Measurements from ENCODE around the gene MYEF2.

Gene MYEF2, protein sequence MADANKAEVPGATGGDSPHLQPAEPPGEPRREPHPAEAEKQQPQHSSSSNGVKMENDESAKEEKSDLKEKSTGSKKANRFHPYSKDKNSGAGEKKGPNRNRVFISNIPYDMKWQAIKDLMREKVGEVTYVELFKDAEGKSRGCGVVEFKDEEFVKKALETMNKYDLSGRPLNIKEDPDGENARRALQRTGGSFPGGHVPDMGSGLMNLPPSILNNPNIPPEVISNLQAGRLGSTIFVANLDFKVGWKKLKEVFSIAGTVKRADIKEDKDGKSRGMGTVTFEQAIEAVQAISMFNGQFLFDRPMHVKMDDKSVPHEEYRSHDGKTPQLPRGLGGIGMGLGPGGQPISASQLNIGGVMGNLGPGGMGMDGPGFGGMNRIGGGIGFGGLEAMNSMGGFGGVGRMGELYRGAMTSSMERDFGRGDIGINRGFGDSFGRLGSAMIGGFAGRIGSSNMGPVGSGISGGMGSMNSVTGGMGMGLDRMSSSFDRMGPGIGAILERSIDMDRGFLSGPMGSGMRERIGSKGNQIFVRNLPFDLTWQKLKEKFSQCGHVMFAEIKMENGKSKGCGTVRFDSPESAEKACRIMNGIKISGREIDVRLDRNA

DNA sequence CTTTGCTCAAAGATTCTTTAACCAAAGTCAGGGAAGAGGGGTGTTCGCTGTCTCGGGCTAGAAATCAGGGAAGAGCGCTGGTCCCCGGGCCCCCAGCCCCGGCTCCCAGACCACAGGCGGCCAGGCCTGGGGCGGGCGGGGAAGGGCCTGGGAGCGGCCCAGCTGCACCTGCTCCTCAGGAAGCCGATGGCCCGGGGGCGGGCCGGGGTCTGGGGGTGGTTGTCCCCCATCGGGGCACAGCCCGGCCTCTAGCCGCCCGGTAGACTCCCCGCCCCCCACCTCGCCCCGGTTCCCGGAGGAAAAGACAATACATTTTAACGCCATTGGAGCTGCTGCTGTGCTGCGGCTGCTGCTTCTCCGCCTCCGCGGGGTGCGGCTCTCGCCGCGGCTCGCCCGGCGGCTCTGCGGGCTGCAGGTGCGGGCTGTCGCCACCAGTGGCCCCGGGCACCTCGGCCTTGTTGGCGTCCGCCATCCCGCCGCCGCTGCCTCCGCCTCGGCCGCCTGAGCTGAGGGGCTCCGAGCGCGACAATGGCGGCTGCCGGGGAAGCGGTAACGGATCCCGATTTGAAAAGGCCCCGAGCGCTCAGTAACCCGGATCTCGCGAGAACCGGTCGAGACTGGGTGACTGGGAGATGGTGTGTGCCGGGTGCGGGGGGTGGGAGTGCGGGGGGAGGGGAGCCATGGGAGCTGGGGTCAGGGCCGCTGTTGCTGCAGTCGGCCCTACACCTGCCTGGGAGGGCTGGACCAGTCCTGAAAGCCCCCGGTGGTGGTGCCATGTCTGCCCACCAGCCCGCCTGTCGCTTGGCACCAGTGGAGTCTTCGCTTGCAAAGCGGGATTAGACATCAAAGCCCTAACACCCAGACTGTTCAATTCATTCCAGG is at the start of gene MYEF2:
Gene MYEF2 (minus strand): TSS at position 530 of the 882 bp plus-strand sequence. CDS start 58 bp downstream, at position 472.
- DNase-seq (ENCODE audit: low read depth in 2 of 2) = peak; percentile 44 to 63

DNA sequence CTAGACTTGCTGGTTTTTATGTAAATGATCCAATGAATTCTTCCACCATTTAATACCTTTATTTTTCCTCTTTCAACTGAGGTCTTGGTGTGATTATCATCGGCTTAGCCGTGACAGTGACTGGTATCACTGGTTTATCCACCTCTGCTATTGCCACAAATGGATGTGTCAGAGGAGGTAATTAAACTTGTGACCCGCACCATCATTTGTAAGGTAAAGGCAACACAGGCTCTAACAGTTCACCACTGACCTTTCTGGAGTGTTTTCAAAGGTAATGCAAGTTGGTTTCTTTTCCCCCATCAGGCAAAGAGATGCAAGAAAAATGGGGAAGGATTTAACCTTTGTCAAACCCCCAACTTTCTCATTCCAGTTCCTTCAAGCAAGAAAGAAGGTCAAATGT is 47.7 kb upstream of the MYEF2 start:
- DNase-seq (ENCODE audit: low read depth in 2 of 2) = no peak

DNA sequence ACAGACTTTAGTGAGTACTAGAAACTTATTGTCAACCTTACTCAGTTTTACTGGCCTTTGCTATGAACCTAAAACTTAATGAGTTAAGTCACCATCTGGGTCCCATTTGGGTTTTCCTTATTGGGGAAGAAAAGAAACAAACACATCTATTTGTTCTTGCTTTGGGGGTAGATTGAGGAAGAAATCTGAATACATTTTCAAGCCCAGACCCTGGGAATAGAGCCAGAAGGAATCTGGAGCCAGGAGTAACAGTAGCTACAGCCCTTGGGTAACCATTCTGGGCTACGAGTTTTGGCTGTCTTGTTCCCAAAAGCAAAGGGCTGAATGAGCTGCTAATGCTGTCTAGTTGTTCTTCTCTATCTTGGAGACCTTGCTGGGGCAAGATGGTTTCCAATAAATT is 44.5 kb upstream of the MYEF2 start:
- DNase-seq (ENCODE audit: low read depth in 2 of 2) = no peak

DNA sequence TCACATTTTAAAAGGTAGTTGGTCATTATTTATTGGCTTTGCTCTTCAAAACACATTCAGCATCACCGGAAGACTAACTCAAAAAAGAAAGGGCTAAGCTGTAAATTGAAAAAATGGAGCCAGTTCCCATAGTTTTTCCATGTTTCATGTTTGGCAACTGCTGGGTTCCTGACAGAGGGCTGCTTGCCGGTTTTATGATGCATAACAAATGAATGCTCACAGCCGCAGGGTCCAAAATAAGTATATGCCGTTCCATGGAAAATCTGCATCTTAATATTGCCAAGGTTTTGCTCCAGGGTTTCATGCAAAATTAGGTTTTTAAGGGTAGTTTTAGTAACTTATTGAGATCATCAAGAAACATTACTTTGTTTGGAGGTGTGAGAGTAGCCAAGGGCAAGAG is 43.8 kb upstream of the MYEF2 start:
- DNase-seq (ENCODE audit: low read depth in 2 of 2) = no peak

DNA sequence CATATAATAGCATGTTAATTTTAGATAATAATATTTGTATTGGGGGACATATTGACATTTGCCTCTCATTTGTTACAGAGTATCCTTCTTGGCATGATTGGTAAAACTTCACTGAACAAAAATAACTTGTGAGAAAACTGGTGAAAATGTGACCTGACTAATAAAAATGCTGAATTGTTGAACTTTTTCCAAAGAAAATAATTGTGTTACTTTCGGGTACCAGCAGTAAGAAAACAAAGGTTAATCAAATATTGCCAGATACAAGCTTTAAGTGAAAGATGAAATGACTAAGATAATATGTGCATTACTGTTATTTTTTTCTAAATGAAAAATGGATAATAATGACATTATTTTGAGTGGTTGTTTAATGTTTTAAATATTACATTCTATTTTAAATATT is 43.2 kb upstream of the MYEF2 start:
- DNase-seq (ENCODE audit: low read depth in 2 of 2) = no peak

DNA sequence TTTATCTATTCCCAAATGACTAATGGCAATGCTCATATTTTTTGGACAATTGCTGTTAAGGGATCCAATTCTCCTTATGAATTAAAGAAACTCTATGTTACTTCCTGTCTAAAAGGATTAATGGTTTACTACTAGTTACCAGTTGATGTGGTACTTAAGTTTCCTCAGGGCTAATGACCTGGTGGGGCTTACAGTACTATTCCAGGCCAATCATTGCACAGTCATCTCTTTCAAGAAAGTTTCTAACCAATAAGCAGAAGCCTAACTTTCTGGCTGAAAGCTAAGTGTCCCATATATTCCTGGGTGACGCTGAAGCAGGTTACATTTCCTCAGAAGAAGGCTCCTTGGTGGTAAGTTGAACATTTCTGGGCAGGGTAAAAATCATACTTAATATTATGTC is 27.9 kb upstream of the MYEF2 start, which contains the start of gene SLC12A1:
Gene SLC12A1 (plus strand): TSS at position 322 of the 400 bp plus-strand sequence. CDS start 1,418 bp downstream, outside the sequence.
- no peak for DNase-seq (ENCODE audit: low read depth in 2 of 2)

DNA sequence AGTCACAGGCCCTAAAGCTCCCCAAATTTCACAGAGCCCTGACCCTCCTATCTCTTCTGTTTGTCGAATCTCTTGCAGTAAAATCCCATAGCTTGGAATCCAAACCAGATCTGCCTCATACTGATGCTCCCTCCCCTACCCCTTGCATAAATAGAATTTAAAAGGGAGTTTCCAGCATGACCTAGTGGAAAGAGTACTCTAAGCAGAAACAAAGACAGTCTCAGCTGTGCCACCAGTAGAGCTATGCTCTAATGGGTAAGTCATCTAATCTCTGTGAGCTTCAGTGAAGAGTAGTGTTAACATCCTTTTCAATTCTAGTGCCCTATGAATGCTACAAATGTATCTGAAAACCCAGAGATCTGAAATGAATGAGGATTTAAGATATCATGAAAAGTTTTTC is 24.0 kb upstream of the MYEF2 start:
- DNase-seq (ENCODE audit: low read depth in 2 of 2) = no peak

DNA sequence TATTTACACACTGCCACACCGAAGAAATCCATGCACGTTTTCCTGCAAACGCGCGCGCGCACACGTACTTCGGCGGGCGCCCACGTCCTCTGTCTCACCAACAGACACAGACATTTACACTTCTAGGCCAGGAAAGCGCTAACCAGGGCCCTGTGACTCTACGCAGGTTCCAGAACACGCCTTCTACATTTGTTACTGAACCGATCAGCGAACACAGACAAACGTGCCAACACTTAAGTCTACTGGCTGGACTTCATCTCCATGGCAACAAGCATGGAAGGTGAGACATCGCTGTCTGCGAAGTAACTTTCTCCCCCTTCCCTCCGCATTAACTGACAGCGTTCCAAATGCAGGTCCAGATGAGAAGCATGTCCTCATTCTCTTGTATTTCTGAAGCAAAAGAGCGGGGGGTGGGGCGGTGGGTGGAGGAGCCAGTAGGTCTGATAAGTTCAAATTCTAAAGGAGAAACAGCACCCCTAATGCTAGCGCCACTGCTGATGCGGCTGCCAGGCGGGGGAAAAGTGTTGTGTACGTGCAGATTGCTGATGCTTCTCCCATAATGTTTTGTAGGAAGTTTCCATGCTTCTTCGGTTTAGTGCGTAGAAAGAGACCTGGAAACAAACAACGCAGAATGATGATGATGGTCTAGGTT is 13.6 kb upstream of the MYEF2 start, which contains the start of gene CTXN2:
Gene CTXN2 (plus strand): TSS at position 92 of the 652 bp plus-strand sequence. CDS start 9,636 bp downstream, outside the sequence.
- DNase-seq (ENCODE audit: low read depth in 2 of 2) = no peak

DNA sequence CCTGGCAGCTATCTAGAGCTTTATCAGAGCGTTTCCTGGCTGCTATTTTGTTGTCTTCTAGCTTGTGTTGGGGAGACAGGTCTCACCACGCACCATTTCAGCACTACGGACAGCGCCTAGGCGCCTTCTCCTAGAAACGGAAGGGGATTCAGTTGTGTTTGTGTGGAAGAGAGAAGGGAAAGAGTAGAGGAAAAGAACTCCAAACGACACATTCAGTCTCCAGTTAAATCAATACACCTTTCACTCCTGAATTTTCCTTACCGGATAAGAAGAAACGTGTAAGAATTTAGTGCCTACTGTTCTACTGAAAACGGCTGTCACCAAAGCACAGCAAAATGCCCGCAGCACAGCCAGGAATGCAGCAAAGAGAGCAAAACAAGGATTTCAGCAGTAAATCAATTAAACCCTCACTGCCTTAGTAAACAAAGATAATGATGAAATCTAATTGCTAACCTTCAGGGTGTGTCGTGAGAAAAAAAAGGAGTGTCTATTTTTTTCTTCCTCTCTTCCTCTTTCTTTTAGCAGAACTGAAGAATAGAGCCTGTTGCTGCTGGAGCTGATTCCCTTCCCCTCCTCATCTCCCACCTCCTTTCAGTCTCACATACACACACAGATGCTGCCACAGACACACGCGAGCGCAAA is 13.0 kb upstream of the MYEF2 start:
- DNase-seq (ENCODE audit: low read depth in 2 of 2) = peak in 1 of 2 donors; percentile 3

DNA sequence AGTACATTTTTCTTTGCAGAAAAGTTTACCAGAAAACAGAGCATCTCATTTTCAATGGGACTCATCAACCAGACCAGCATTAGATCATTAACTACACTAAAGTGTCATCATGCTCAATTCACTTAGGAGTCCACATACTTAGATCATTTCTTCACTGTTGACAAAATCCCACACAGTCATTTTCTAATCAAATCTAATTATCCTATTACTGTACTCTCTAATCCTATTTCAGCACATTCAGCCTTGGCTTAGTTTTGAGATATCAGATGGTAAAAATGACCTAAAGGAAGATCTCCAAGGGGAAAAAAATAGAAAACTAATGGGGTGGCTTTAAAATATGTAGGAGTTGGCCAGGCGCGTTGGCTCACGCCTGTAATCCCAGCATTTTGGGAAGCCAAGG is 8.2 kb upstream of the MYEF2 start:
- no peak for DNase-seq (ENCODE audit: low read depth in 2 of 2)

DNA sequence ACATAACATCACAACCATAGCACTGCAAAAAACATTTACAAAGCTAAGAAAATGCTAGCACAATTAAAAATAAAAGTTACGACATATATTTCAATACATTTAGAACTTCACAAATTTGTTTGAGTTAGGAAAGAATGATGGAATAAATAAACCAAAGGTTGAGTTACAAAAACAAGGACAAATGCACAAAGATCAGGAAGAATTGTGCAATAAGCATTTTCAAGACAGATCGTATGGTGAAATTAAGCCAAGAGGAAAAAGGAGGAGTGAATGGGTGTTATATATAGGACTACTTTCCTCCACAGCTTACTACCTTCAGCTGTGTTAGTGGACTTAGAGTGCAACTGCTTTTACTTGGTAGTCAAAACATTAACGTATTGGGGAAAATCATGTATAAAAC is 7.4 kb upstream of the MYEF2 start:
- DNase-seq (ENCODE audit: low read depth in 2 of 2) = no peak

DNA sequence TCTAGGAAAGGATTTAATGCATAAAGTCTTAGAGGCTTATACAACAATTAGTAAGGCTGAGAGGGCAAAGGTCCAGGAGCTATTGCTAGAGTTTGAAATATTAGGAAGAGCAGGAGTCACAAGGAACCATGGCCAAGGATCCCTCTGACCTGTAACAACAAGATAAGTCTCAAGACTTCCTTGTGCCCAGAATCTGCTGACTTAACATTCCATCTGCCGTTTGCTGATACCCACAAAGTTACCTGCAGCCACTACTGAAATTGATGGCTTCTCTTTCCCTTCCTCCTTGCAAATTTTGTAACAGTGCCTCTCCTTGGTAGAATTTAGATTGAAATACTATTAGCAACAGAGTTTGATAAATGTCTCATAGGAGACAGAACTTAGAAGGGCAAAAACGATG is 4.7 kb upstream of the MYEF2 start:
- DNase-seq (ENCODE audit: low read depth in 2 of 2) = no peak

DNA sequence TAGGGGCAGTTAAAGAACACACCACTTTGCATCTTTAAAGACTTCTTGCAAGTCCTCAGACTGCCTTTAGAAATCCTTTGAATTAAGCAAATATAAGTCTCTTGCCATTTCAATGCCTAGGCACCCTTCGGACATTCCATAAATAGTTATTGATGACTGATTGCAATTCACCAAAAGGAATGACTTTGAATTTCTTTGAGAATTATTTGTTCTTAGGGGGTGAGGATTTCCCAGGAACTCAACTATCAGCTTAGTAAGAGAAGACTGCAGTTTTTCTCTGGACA is 495 bp upstream of the MYEF2 start:
- no peak for DNase-seq (ENCODE audit: low read depth in 2 of 2)

DNA sequence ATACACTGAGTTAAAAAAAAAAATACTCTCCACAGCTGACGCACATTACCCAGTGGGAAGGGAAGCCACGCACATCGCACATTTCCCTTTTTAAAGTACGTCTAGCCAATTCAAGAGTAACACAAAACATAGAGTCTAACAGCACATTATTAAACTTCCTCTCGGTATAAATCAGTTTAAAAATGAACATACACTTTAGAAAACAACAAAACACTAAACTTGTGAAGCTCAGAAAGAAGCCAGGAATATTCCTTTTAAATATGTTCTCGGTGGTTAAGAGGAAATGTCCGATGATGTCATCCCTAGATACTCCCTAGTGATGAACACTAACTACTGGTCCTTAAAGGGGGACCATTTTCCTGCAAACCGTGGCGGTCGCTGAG is 721 bp downstream of the MYEF2 start:
- DNase-seq (ENCODE audit: low read depth in 2 of 2) = no peak

DNA sequence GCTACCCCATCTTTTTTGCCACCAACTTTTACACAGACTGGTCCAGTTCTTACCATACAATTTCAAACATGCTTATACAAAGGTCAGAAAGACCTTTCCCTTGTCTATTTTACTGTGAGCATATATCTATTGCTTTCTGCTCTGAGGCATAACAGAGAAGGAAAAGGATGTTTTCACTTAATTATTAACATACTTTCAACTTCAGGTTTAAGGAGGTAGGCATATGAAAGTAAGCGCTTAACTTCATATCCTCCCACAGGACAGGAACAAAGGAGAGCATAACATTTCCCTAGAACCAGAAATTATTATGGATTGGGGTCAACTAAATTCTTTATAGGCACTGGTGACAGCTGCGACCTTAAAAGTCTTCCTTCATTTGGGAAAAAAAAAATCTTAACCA is 1.1 kb downstream of the MYEF2 start:
- DNase-seq (ENCODE audit: low read depth in 2 of 2) = no peak

DNA sequence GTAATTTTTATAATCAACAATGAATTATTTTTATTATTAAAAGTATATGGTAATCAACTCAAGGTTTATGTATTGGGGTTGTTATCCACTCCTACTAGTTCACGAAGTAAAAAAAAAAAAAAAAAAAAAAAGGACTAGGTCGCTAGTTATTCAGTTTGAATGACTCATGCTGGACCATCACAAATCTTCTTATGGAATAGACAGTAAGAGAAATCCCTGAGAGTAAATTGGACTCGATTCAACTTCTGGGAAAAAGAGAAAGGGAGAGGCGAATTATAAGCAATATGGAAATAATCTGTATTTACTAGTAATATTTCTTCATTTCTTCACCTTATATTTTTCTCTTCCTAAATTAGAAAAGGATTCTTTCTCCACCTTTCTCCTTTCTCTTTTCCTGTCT is 2.0 kb downstream of the MYEF2 start:
- no peak for DNase-seq (ENCODE audit: low read depth in 2 of 2)

DNA sequence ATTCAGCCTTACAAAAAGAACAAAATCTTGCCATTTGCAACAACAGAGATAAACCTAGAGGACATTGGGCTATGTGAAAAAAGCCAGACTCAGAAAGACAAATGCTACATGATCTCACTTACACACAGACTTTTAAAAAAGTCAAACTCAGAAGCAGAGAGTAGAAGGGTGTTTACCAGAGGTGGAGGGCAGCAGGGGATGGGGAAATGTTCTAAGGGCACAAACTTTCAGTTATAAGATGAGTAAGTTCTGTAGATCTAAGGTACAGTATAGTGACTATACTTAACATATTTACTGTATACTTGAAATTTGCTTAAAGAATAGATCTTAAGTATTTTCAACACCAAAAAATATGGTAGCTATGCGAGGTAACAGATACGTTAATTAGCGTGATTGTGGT is 3.0 kb downstream of the MYEF2 start:
- no peak for DNase-seq (ENCODE audit: low read depth in 2 of 2)

DNA sequence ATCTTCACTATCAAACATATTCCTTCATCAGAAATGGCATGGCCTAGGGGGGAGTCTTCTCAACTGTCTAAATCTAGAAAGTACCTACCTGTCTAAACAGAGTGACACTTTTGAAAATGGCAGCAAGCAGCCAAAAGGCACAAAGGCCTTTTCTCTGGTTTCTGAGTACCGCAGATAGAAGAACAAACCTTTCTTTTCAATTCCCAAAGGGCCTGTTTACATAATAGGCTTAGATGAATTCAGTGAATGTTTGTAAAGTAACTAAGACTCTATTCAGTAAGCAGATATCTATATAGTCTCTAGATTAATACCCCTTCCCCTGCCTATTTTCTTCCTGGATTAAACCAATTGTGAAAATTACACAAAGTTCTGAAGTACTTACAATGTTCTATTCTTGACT is 7.1 kb downstream of the MYEF2 start:
- no peak for DNase-seq (ENCODE audit: low read depth in 2 of 2)

DNA sequence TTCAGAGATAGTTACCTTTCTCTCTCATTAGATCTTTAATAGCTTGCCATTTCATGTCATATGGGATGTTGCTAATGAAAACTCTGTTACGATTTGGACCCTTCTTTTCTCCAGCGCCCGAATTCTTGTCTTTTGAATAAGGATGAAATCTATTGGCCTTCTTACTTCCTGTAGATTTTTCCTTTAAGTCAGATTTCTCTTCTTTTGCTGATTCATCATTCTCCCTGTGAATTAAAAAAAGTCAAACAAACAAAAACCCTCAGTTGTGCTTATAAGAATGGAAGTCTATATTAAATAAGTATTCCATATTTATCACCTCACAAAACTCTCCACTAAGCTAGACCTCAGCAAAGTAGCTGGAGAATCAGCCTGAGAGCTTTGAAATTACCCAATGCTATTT is 9.5 kb downstream of the MYEF2 start:
- DNase-seq (ENCODE audit: low read depth in 2 of 2) = no peak

DNA sequence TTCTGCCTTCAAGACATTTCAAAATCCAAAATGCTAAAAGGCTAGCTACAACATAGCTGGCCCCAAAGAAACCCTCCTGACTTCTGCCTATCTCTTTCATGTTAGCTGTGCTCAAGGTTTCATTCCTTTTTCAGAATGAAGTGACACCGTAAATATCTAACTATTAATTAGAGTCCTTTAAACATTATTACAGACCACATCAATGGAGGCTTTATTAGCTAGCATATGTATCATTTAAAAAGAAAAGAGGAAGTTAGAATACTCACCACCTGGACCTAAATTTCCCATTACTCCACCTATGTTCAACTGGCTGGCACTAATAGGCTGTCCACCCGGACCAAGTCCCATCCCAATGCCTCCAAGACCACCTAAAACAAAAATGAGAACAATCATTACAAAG is 24.6 kb downstream of the MYEF2 start:
- DNase-seq (ENCODE audit: low read depth in 2 of 2) = no peak

DNA sequence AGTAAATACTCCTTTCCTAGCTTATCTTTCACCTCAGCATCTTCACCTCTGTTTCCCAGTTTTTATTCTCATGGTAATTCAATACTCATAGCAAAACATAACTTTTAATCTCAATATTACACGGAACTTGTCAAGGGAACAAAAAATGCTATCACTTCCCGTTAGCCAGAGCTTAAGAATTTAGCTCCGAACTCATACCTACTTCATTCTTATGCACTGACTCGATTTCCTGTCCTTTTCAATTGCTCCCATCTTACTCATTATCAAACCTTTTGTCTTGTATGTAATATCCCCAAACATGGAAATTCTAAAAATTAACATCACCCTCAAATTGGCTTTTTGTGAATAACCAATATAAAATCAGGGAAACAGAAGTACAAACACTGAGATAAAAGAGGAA is 28.2 kb downstream of the MYEF2 start:
- DNase-seq (ENCODE audit: low read depth in 2 of 2) = no peak

DNA sequence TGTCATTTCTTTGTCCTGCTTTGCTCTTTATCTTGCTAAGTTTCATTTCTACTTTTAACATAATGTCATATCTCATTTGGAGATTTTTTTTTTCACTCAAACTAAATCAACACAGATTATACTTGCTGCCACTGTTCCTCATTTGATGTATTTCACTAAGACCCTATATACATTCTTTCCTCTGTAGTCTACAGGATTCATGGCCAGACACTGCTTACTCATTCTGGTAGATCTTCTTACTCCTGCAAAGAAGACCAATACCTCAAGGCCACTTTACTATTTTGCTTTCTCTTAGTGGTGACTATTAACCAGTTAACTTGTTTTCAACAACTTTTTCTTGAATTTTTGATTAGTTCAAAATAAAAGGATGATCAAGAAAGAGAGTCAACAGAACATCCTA is 30.7 kb downstream of the MYEF2 start:
- no peak for DNase-seq (ENCODE audit: low read depth in 2 of 2)
